Right atrium auricular region (tissue), 2 donors: ENCODE data around the gene USF3. TPM values are rescaled to one million over a fixed set of nuclear protein-coding genes. Genes with fewer than 3 reads are reported as not detected.

Experiments used
- DNase-seq: peaks from one replicate; pipeline ENCODE4 v3.0.0-alpha.2; 2019; ENCODE audit warnings: low spot score
- H3K27ac ChIP-seq, 2 donors: fragments of 200-600 bp; sonication (generic); 1 replicate in 1 of 2; 2 replicates in 1 of 2; pipeline ENCODE4 v1.5.1; 2016 to 2019
- H3K27me3 ChIP-seq, 2 donors: fragments of 200-600 bp; sonication (generic); one replicate each; pipeline versions ENCODE4 v1.5.1 to v1.6.0; 2017 to 2019
- H3K36me3 ChIP-seq: fragments of 200-600 bp; sonication (generic); one replicate; pipeline ENCODE4 v1.5.1; 2016
- H3K4me1 ChIP-seq, 2 donors: fragments of 200-600 bp; sonication (generic); one replicate each; pipeline versions ENCODE4 v1.5.1 to v1.6.0; 2017 to 2019
- H3K4me3 ChIP-seq, 2 donors: fragments of 200-600 bp; sonication (generic); 1 replicate in 1 of 2; 2 replicates in 1 of 2; pipeline ENCODE4 v1.5.1; 2017 to 2019; ENCODE audit warnings: mild to moderate bottlenecking in 1 of 2, moderate library complexity in 1 of 2
- H3K9me3 ChIP-seq, 2 donors: fragments of 200-600 bp; sonication (generic); one replicate each; pipeline ENCODE4 v1.5.1; 2019
- CTCF ChIP-seq, 2 donors: fragments of 200-600 bp; sonication (generic); IDR thresholded peaks; one replicate each; pipeline ENCODE4 v1.5.1; 2019; ENCODE audit warnings: antibody characterized with exemption in 2 of 2
- total RNA-seq, 2 donors: library from RNA; depleted of rRNA; stranded (reverse); fragments of >200 nt; gene quantifications; one replicate each; pipeline ENCODE4 v1.1.0, GENCODE V29; 2016

USF3 gene
- total RNA-seq, 2 donors from 2014 or later = 16.2 to 20.8 TPM

GRCh38 chr3:113602836-113603235, 93.6 kb downstream of the USF3 start:
- Histone ChIP-seq H3K27me3 (no peaks in the 10 kb centered on the region), H3K4me3 (no peak overlapping the region), H3K4me1 (no peaks in the 10 kb centered on the region), H3K36me3 (no peaks in the 10 kb centered on the region), H3K27ac (no peak overlapping the region), H3K9me3 (no peaks in the 10 kb centered on the region)
- no peak for DNase-seq
- TF ChIP-seq CTCF (IDR thresholded peaks at IDR 0.05) = no peak

- TF ChIP-seq CTCF (IDR thresholded peaks at IDR 0.05) = no peak
- Histone ChIP-seq H3K9me3 (no peaks in the 10 kb centered on the region), H3K4me3 (no peak overlapping the region), H3K36me3 (no peaks in the 10 kb centered on the region), H3K4me1 (no peaks in the 10 kb centered on the region), H3K27me3 (no peaks in the 10 kb centered on the region), H3K27ac (no peak overlapping the region)
- no peak for DNase-seq
Measured at GRCh38 chr3:113602256-113602655, 94.2 kb downstream of the USF3 start.

DNA sequence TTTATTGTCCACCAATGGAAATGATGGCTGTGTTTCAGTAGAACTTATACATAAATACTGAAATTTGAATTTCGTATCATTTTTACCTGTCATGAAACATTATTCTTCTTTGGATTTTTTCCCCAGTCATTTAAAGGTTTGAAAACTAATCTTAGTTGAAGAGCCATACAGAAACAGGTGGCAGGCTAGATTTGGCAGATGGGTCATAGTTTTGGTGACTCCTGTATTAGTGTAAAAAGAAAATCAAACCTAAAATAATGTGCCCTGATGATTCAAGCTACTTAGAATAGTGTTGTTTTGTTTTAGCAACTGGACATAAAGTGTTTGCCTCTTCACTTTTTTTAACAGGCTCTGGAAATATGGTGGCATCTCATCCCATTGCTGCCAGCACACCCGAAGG, 95.2 kb downstream of the USF3 start:
- Histone ChIP-seq H3K36me3 (no peaks in the 10 kb centered on the region), H3K27me3 (no peaks in the 10 kb centered on the region), H3K27ac (no peak overlapping the region), H3K9me3 (no peaks in the 10 kb centered on the region), H3K4me1 (no peaks in the 10 kb centered on the region), H3K4me3 (no peak overlapping the region)
- DNase-seq = no peak
- no peak for TF ChIP-seq CTCF (IDR thresholded peaks at IDR 0.05)

DNA sequence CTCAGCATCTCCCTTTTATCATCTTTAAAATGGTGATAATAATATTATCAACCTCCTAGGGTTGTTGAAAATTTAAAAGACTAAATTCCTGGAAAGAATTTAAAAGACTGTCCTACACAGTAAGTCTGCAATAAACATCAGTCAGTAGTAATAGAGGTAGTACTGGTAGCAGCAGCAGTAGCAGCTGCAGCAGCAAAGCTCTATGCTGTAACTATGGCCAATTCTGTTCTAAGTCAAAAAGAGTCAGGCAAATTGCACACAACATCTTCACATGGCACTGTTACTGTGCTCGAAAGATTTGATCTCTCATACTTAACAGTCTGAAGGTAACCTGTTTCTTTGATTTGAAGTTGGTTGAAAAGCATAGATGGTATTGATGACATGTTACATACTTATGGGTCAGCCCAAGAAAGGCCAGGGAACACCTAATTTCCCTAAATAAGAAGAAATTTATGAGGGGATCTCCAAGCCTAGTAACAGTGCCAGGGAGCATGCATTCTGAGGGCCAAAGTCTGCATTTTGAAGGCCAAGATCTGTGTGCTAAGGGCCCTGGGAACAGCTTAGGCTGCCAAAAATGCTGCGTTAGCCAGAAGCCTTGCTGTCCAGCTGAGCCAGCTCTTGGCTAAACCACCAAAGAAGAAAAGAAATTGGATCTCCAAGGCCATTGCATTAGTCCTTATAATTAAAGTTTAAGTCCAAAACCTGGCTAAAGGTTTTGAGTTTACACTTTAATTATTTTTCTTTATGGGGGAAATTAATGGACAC, 95.8 kb downstream of the USF3 start:
- no peaks in the 10 kb centered on the region for H3K27me3 ChIP-seq
- H3K9me3 ChIP-seq = no peaks in the 10 kb centered on the region
- no peaks in the 10 kb centered on the region for H3K4me1 ChIP-seq
- DNase-seq = no peak
- no peak for TF ChIP-seq CTCF (IDR thresholded peaks at IDR 0.05)
- H3K27ac ChIP-seq = no peak overlapping the region
- H3K36me3 ChIP-seq = no peaks in the 10 kb centered on the region
- H3K4me3 ChIP-seq = no peak overlapping the region

Other genes starting within 250 kb of the USF3 start
- 1 to 10 TPM; 1.5 to 3.3 TPM for gene SPICE1, start 181.5 kb downstream of the USF3 start, total RNA-seq
- under 1 TPM; 0.15 to 0.16 TPM for gene SIDT1, start 164.1 kb downstream of the USF3 start, total RNA-seq
- 10 to 100 TPM; 49.3 to 77.8 TPM for gene NAA50, start 49.6 kb upstream of the USF3 start, total RNA-seq
- gene ATP6V1A, start 50.4 kb upstream of the USF3 start, total RNA-seq = 10 to 100 TPM; 19.1 to 21.7 TPM
- 1 to 10 TPM; 1.2 to 3.0 TPM for gene GRAMD1C, start 142.1 kb upstream of the USF3 start, total RNA-seq